Ramos (cell line): ENCODE results near the gene FHDC1.
"Not testable (repeated sequence)": the region's sequence is repeated elsewhere in the genome, so short reads cannot be mapped to it uniquely, and the experiment has no call there.

ENCODE experiments used
- in situ Hi-C: fragments of 300-500 bp; cut with MboI; formaldehyde crosslinking; loops from one replicate; pipeline ENCODE4 v1.14.3; 2022; ENCODE audit warnings: low sequenced_read_pairs; ENCODE audit not compliant: unreplicated experiment

Gene FHDC1

GRCh38 chr4:152935631-152936445 lies at the start of gene FHDC1:
FHDC1 (plus strand) TSS chr4:152936323; CDS start chr4:152943058, 6,735 bp downstream.
- in situ Hi-C loops: no loop called here

DNA sequence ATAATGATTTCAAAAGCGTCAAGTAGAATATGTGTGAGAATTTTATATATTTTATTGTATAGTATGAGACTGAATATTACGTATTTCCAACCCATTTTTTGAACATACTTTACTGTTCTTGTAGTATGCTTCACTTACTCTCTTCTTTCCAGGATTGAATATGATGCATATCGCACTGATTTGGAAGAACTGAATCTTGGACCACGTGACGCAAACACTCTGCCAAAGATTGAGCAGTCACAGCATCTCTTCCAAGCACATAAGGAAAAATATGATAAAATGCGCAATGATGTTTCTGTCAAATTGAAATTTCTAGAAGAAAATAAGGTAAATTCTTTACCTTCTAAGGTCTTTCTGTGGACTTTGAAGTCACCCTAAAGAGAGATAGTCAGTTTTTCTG lies 48.1 kb upstream of the FHDC1 start:
- in situ Hi-C loops: no loop called here

GRCh38 chr4:152892974-152893373 lies 43.1 kb upstream of the FHDC1 start:
- in situ Hi-C loops: no loop called here

- in situ Hi-C loops: no loop called here
Measured at GRCh38 chr4:152894673-152895072, 41.5 kb upstream of the FHDC1 start.

GRCh38 chr4:152896811-152897210 lies 39.3 kb upstream of the FHDC1 start:
- in situ Hi-C loops: no loop called here

DNA sequence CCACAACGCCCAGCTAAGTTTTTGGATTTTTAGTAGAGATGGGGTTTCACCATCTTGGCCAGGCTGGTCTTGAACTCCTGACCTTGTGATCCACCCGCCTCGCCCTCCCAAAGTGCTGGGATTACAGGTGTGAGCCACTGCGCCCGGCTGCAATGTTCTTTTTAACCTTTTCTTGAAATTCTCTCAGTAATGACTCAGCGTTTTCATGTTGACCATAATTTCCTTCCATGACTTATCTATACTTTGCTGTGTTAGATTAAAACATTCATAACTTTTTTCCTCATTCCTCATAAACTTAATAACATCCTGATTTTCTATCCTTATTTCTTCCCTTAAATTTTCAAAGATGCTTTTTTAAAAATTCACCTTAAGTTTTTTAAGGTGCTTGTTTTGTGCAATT lies 38.0 kb upstream of the FHDC1 start:
- in situ Hi-C loops: not testable (repeated sequence)

- in situ Hi-C loops: no loop called here
Measured at GRCh38 chr4:152898606-152899005, 37.5 kb upstream of the FHDC1 start.

DNA sequence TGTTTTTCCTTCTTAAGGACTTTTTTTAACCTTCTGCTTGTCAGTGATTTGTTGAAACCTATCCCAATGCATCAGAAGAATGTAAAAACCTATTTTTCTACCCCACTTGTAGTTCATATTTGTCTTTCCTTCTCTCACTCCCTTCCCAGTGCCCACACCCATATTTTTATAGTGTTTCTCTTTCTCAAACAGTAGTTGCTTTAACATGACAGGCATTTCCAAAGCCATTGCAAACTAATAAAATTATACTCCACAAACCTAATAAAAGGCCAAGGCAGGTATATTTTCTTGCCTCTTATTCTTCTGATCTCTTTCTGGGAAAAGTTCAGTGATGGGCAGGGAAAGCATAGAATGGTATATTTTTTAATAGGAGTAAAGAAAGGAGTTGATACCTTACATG lies 35.7 kb upstream of the FHDC1 start:
- in situ Hi-C loops: no loop called here

DNA sequence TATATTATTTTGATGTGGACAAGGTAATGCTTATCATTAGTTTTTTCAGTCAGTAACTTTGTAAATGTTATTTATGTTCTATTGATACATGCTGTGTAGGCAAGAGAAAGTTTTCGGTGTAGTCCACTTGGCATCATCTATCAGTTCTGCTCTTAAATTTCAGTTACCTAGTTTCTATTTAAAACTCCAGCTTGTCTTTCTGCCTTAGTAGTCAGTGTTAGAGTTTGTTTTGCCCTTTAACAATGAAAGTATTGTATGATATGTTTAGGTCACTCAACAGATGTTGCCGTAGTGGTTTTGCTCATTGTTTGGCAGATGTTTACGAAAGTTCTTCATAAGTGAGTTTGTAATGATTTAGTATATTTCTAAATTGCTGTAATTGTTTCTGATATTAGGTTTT lies 34.9 kb upstream of the FHDC1 start:
- in situ Hi-C loops: no loop called here

- in situ Hi-C loops: no loop called here
Measured at GRCh38 chr4:152903658-152904057, 32.5 kb upstream of the FHDC1 start.

GRCh38 chr4:152909901-152910300 lies 26.2 kb upstream of the FHDC1 start:
- in situ Hi-C loops: no loop called here

GRCh38 chr4:152910521-152910920 lies 25.6 kb upstream of the FHDC1 start:
- in situ Hi-C loops: no loop called here

DNA sequence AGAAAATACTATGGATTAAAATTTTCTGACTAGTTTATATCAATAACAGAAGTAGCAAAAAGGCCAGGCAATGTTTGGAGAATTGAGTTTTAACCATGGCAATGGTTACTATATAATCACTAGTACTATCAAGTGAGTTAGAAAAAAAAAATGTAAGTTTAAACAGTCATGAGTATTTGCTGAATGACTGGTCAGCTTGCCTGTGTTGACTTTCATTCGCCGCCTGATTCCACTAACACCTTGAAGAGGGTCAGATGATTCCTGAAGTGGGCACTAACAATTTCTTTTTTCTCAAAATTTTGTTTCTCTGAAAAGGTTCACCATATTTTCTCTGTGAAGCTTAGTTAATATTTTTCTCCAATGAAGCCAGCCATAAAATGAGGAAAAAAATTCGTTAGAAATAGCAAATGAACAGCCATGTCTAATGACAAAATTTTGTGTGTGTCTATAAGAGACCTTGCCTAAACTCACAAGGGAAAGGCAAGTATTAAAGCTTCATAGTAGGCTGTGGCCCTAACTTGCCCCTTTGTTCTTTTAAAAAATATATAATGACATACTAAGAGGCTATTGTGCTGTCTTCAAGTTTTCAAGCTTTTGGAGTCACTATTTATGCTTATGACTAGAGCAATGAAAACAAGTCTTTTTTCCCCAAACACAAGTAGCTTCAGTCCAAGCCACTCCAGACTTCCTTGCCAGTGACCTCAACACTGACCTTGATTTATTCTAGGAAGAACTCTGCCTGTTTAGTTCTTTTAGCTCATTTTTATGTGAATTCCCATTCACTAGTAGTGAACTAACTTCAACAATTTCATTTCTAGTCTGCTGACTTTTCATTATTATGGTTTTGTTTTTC lies 18.4 kb upstream of the FHDC1 start:
- in situ Hi-C loops: no loop called here

- in situ Hi-C loops: no loop called here
Measured at GRCh38 chr4:152919826-152920225, 16.3 kb upstream of the FHDC1 start.

DNA sequence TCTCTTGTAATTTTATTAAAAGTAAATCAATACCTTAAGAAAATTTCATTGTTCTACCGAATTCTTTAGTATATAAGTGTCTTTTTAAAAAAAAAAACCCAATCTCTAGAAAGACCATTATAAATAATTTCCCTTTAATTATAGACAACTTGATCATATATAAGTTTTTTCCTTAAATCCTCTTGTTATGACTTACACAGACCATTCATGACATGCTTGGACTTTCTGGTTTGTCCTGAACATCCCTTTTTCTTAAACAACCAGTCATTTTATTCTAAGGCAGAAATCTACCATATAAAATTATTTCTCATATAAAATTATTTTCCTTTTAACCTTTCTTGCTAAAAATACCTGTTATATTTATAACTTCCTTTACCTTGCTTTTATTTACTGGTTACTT lies 15.4 kb upstream of the FHDC1 start:
- in situ Hi-C loops: no loop called here

- in situ Hi-C loops: no loop called here
Measured at GRCh38 chr4:152921284-152921683, 14.8 kb upstream of the FHDC1 start.

GRCh38 chr4:152925851-152926250 lies 10.3 kb upstream of the FHDC1 start:
- in situ Hi-C loops: no loop called here

DNA sequence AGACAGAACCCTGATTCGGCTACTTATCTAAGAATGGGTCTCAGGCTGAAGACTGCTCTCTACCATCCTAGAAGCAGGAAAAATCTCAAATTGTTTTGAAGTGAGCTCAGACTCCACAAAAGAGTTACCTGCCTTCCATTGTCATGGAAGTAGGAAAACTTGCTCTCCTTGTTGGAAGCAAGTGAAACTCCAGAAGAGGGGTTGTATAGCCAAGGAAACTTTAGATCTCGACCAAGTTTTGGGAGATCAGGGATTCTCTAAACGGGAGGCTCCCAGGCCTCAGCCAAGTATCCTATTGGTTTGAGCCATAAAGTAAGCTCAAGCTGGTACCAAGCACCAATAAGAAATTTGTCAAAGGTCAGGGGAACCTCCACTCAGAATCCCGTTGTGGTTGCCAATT lies 9.2 kb upstream of the FHDC1 start:
- in situ Hi-C loops: no loop called here

DNA sequence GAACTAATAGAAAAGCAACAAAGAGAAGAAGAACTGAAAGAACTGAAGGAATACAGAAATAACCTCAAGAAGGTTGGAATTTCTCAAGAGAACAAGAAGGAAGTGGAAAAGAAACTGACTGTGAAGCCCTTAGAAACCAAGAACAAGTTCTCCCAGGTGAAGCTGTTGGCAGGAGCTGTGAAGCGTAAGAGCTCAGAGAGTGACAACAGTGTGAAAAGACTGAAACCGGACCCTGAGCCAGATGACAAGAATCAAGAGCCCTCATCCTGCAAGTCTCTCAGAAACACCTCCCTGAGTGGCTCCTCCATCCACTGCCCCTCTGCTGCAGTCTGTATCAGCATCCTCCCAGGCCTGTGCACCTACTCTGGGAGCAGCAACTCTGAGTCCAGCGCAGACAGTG lies 8.4 kb upstream of the FHDC1 start:
- in situ Hi-C loops: no loop called here

- in situ Hi-C loops: no loop called here
Measured at GRCh38 chr4:152928286-152928685, 7.8 kb upstream of the FHDC1 start.

DNA sequence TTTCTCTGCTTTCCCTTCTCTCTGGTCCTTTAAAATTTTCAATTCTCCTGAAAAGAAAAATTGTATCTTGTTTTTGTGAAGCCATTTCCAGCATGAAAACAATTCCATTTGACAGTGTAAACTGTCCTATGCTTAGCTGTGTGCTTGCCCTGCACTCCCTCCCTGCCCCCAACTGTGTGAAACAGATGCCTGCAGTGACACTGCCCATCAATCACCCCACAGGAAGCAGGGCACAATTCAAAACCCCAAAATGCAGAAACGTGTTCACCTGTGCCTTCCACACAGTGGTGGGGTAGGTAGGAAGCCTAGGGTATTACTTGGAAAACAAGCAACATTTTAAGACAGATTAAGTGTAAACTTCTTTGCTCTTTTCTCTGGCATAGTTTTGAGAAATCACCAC lies 6.2 kb upstream of the FHDC1 start:
- in situ Hi-C loops: no loop called here
